HG02678 (cell line): ENCODE measurements around the gene ANTXR1.

ENCODE experiments used
- ATAC-seq: cut with Tn5 transposase; IDR thresholded peaks from one replicate; pipeline ENCODE4 v1.9.1; 2021; ENCODE audit warnings: mild to moderate bottlenecking, moderate library complexity; ENCODE audit not compliant: unreplicated experiment

Gene ANTXR1

GRCh38 chr2:69175790-69176715 is 163.1 kb downstream of the ANTXR1 start:
- no peak for ATAC-seq

- ATAC-seq: no peak
These were observed 164.2 kb downstream of the ANTXR1 start for GRCh38 chr2:69177063-69177771.

- no peak for ATAC-seq
These were observed 165.0 kb downstream of the ANTXR1 start for GRCh38 chr2:69177785-69178636.

GRCh38 chr2:69178756-69179155 is 165.8 kb downstream of the ANTXR1 start:
- ATAC-seq: no peak

GRCh38 chr2:69180227-69180626 is 167.2 kb downstream of the ANTXR1 start:
- ATAC-seq: no peak

GRCh38 chr2:69180974-69181373 is 168.0 kb downstream of the ANTXR1 start:
- ATAC-seq: no peak

DNA sequence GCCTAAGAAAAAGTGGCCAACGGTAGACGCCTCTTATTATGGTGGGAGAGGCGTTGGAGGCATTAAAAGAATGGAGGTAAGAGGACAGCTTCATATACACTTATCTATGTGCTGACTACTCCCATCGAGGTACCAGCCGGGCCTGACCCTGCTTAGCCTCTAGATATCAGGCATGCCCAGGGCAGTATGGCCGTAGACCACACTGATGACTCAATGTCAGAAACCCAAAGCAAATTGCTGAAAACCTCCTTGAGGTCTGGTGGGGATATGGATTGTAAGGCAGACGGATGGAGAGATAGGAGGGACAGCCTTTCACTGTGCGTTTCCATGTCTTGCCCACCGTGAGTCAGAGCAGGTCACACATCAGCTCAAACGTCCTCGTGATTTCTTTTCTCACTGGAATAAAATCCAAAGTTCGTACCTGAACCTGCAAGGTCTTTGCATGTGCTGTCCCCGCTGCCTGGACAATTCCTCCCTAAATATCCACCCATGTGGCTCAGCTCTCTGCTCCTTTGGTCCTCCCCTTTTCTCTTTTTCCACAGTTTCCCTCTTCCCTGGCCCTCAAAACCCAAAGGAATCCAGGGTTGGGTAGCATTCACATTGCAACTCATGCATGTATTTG is 168.9 kb downstream of the ANTXR1 start:
- ATAC-seq: no peak

DNA sequence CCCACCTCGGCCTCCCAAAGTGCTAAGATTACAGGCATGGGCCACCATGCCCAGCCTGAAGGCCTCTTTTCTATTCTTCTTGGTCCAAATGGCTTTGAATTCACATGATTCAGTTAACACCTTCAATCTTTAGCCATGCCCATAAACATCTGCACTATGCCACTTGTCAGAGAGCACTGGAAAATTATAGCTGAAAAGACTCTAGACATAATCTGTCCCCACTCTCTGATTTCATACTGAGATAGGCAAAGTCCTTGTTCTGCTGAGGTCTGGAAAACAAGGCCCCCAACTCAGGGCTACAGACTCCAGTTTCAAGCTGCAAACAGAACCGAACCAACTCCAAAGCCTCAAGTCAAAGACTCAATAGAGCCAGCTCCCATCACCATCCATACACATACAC is 170.7 kb downstream of the ANTXR1 start:
- no peak for ATAC-seq

DNA sequence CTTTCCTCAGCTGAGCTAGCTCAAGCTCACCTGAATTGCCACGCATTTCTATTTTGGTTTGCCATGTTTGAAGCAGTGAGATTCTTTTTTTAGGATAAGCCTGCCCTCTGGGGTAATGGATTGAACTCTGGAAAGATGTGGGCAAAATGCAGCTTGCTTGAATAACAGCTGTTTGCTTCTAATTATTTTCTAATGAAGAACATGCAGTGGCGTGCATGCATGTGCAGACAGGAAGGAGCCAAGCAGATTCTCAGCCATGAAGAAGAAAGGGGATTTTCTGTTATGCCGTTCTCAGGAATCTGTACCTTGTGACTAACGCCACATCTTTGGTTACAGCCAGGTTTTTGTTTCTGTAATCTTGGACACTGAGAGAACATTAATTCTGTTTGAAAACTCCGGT is 171.2 kb downstream of the ANTXR1 start:
- no peak for ATAC-seq

DNA sequence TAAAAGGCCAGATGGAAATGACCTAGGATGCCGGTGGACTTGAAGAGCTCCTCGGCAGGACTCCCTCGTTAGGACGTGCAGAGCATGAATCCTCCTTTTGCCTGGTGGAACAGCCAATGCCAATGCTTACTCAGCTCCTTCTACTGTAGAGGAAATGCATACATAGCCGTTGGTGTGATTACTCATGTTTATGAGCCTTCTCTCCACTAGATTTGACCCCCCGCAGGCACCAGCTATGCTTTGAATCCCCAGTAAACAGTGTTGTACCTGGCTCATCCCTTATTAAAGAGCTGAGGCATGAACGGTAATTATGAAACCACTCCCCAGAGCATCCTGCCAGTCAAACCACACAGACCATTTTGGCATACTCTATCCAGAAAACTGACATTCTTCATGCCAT is 172.8 kb downstream of the ANTXR1 start:
- ATAC-seq: no peak

GRCh38 chr2:69186614-69187013 is 173.6 kb downstream of the ANTXR1 start:
- ATAC-seq: no peak

- ATAC-seq: no peak
These were observed 175.4 kb downstream of the ANTXR1 start for GRCh38 chr2:69188182-69188900.

- no peak for ATAC-seq
These were observed 177.9 kb downstream of the ANTXR1 start for GRCh38 chr2:69190743-69191404.

DNA sequence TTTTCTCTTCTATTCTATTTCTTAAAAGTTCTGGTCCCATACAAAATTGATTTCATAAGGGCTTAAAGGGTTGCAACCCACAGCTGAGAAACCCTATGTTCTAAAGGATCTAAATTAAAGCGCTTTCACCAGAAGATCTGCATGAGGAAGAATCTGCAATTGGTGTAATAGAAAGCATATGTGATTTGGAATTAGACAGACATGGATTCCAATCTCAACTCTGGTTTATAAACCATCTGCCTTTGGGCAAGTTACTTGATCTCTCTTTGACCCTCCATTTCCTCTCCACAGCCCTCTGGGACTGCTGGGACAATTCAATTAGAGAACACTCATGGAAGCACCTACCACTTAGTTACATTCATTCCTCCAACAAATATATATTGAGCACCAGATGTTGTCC is 178.7 kb downstream of the ANTXR1 start:
- ATAC-seq: no peak

- no peak for ATAC-seq
These were observed 179.4 kb downstream of the ANTXR1 start for GRCh38 chr2:69192176-69192945.

DNA sequence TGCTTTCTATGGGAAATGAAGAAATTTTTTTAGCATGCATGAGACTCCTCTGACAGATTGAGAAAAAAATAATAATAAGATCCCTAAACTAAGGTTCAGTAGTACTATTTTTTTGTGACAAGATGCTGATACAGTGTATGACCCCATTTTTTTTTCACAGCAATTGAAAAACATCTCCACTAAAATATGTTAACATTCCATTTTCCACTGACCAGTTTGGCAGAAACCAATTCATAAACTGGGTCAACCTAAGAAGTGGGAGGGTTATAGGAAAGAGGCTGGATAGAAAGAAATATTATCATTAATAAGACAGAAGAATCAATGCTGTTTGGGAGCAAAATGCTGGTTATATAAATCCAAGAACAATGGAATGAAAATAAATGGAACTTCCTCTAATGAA is 182.7 kb downstream of the ANTXR1 start:
- no peak for ATAC-seq

DNA sequence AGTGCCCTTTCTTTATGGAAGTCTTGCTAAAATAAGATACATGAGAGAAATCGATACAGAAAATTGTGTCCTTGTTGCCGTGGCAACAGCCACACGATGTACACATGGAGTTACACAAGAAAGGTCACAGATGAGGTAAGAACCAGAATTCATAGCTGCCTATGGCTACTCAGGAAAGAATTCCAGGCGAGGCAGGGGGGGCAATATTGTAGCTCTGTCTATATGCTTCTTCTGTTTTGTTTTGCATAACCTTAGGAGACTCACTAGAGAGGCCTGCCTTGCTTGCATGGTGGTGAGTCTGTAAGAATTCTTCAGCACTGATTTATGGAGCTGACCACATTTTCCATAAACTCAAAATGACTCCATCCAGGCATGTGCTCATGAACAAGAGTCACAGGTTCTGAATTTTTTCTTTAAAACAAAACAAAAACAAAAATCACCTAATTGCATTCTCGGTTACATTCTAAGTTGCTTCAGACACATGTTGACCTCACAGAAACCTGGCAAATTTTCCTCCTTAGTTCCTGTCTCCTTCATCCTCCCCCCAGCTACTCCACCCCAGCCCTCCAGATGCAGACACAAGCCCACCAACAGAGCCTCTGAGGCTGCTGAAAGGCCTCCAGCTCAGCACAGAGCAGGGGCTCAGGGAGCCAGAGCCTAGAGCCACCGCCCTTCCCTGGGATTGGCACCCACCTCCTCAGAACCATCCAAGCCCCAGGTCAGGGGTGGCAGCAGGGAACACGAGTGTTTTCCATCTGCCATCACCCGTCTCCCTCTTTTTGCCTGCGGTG is 183.5 kb downstream of the ANTXR1 start:
- no peak for ATAC-seq

DNA sequence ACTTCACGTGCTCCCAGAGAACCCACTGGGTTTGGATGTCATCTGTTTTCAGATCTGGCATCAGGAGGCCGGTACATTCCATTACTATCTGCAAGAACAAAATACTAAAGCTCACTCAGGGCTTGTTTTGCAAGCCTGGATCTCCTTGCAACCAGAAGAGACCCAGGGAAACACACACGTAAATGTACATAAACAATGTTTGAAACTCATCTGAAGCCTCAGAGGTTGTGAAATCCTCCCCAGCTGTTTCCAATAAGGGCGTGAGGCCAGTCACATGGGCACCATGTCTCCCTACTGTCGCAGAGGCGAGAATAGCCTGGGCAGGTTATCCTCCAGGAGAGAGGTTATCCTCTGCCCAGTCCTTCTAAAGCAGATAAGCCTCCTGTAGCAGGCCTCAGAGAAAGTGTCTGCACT is 187.1 kb downstream of the ANTXR1 start:
- no peak for ATAC-seq
